H1 (cell line): ENCODE data around the gene STK33. TPM values are rescaled to one million over a fixed set of nuclear protein-coding genes. Genes with fewer than 3 reads are reported as not detected.
A peak's percentile ranks its signal among the peaks of the same experiment; 100 is the strongest.

Experiments
- CBX5 ChIP-seq: fragments of 300-800, 300-1000 bp; sonication (generic); IDR thresholded peaks from 2 replicates; pipeline ENCODE4 v1.7.1; 2016; ENCODE audit warnings: antibody characterized with exemption, low read length, low read depth
- CREB1 ChIP-seq: IDR thresholded peaks from 2 replicates; pipeline ENCODE4 v1.6.1; 2012; ENCODE audit warnings: inconsistent platforms
- HDAC6 ChIP-seq: IDR thresholded peaks from one replicate; pipeline ENCODE4 v1.7.1; 2012; ENCODE audit warnings: low read depth, mild to moderate bottlenecking, inconsistent platforms, low read length, moderate library complexity
- KDM1A ChIP-seq: fragments of 200-600, 300-600 bp; sonication (generic); IDR thresholded peaks from 2 replicates; pipeline ENCODE4 v1.7.1; 2016; ENCODE audit warnings: mild to moderate bottlenecking, low read length, borderline replicate concordance
- KDM4A ChIP-seq: IDR thresholded peaks from one replicate; pipeline ENCODE4 v1.7.1; 2012; ENCODE audit warnings: low read depth, mild to moderate bottlenecking, moderate library complexity, low read length, inconsistent platforms; ENCODE audit not compliant: severe bottlenecking
- POU5F1 ChIP-seq: IDR thresholded peaks from 2 replicates; pipeline ENCODE4 v1.6.1; 2011; ENCODE audit warnings: low read depth, mild to moderate bottlenecking, low read length, moderate library complexity
- RBBP5 ChIP-seq: IDR thresholded peaks from 2 replicates; pipeline ENCODE4 v1.7.1; 2012; ENCODE audit warnings: low read depth, mild to moderate bottlenecking, inconsistent platforms, low read length, moderate library complexity, borderline replicate concordance
- SIX5 ChIP-seq: IDR thresholded peaks from 2 replicates; pipeline ENCODE4 v1.6.1; 2011; ENCODE audit warnings: mild to moderate bottlenecking, low read depth, low read length
- SUZ12 ChIP-seq: fragments of 200-600 bp; sonication (generic); IDR thresholded peaks from 2 replicates; pipeline ENCODE4 v1.6.1; 2012; ENCODE audit warnings: mild to moderate bottlenecking, inconsistent platforms, low read length, moderate library complexity, mixed read lengths
- TCF12 ChIP-seq: IDR thresholded peaks from 2 replicates; pipeline ENCODE4 v1.6.1; 2011; ENCODE audit warnings: low read depth, mild to moderate bottlenecking, low read length
- polyA plus RNA-seq, 7 experiments: library from polyadenylated mRNA; depleted of rRNA in 3 of 7; stranded (reverse) in 5 of 7; unstranded in 2 of 7; fragments of >200 nt in 5 of 7; fragments of 200-250 nt in 2 of 7; gene quantifications; 1 replicate in 5 of 7; 2 replicates in 1 of 7; 4 replicates in 1 of 7; pipeline versions ENCODE4 v1.2.1 to v1.2.3, GENCODE V29; 2011 to 2013; ENCODE audit warnings: missing spikeins in 2 of 7, mixed read lengths in 2 of 7
- total RNA-seq: library from RNA; stranded (reverse); fragmentation: NEBNext Ultra II Directional; extraction: Animal tissue kit (Norgen Biotek cat#: 25700); gene quantifications from 2 replicates; pipeline ENCODE4 v1.2.1, GENCODE V29; 2021

Gene STK33
- total and polyA plus RNA-seq, 2 of the 8 experiments (the other 6 are each of a cell fraction or from before 2014, with no cell fraction given): 8.8 to 25.1 TPM

- no peak for TF ChIP-seq POU5F1
- no peak for TF ChIP-seq CBX5
- no peak for TF ChIP-seq SIX5
- TF ChIP-seq KDM4A: peak; percentile 81
- TF ChIP-seq KDM1A: no peak
- TF ChIP-seq SUZ12: no peak
- no peak for TF ChIP-seq HDAC6
- no peak for TF ChIP-seq CREB1
- TF ChIP-seq RBBP5: peak; percentile 84; the same call in 1 of the 2 replicates
- TF ChIP-seq TCF12: no peak
These were observed at the start of gene STK33 (continued) for GRCh38 chr11:8593935-8594909.
